Measurements from ENCODE around the gene PKHD1.

Gene PKHD1

DNA sequence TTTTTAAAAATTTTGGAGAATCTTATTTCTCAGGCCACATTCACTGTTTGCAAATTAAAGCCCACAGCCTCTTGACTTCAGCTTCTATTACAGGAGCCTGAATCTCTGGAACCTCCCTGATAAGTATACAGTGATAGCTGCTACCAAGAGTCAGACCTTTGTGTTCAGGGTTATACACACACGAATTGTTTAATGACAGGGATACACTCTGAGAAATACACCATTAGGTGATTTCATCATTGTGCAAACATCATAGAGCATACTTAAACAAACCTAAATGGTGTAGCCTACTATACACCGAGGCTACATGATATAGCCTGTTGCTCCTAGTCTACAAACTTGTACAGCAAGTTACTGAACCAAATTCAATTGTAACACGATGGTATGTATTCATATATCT is 473.9 kb downstream of the PKHD1 start:
- DNase-seq (ENCODE audit: low spot score) = no peak

DNA sequence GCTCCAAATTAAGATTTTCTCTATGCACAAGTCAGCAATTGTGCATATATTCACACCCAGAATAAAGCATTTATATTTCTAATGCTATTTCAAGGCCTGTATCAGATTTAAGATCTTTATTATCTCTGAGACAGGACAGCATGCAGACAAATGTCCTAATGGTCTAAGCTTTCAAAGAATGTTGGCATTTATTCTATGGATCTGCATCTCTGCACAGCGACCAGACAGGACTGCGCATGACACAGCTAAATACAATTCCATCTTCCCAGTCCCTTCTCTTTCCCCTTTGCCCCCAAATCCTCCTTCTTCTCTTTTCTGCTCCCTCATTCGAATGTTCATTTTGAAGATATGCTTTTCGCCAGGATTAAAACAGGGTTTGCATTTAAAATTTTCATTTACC is 478.5 kb downstream of the PKHD1 start:
- TF ChIP-seq, protein P1, sequence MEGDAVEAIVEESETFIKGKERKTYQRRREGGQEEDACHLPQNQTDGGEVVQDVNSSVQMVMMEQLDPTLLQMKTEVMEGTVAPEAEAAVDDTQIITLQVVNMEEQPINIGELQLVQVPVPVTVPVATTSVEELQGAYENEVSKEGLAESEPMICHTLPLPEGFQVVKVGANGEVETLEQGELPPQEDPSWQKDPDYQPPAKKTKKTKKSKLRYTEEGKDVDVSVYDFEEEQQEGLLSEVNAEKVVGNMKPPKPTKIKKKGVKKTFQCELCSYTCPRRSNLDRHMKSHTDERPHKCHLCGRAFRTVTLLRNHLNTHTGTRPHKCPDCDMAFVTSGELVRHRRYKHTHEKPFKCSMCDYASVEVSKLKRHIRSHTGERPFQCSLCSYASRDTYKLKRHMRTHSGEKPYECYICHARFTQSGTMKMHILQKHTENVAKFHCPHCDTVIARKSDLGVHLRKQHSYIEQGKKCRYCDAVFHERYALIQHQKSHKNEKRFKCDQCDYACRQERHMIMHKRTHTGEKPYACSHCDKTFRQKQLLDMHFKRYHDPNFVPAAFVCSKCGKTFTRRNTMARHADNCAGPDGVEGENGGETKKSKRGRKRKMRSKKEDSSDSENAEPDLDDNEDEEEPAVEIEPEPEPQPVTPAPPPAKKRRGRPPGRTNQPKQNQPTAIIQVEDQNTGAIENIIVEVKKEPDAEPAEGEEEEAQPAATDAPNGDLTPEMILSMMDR (IDR thresholded peaks at IDR 0.05; ENCODE audit: extremely low read depth, missing control alignments) = no peak
- no peak for DNase-seq (ENCODE audit: low spot score)

More for the DNA sequence above, 473.9 kb downstream of the PKHD1 start:
- TF ChIP-seq, protein P1 (IDR thresholded peaks at IDR 0.05; ENCODE audit: extremely low read depth, missing control alignments) = no peak

DNA sequence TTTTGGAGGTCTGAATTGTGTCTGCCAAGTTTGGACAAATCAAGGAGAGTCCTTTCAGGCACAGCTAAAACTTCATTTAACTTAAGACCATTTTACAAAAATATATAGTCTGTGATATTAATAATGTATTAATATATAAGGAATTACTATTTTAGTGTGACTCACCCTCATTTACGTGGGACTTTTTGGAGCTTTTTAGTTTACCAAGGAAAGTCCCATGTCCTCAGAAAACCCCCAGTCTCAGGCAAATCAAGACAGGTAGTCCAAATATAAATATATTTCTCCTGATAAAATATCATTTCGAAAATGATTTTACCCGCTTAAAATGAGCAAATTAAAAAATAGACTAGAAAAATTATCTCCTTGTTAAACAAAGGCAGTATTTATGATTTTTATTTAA is 479.0 kb downstream of the PKHD1 start:
- TF ChIP-seq, protein P1 (IDR thresholded peaks at IDR 0.05; ENCODE audit: extremely low read depth, missing control alignments) = no peak
- no peak for DNase-seq (ENCODE audit: low spot score)

DNA sequence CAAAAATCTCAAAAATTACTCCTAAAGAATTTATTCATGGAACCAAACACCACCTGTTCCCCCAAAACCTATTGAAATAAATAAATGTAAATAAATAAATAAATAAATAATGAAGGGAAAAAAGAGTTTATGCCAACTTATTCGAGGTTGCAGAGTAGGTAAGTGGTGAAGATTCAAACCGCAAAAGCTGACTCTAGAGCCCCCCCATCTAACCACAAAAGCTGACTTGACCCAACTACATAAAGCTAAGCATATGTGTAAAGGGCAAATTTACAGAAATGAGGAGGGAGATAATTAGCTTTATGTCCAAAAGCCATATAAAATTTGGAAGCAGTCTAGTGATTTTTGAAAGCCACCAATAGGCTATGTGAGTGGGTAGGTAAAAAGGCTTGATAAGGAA is 486.9 kb downstream of the PKHD1 start:
- no peak for DNase-seq (ENCODE audit: low spot score)
- TF ChIP-seq, protein P1 (IDR thresholded peaks at IDR 0.05; ENCODE audit: extremely low read depth, missing control alignments) = no peak

DNA sequence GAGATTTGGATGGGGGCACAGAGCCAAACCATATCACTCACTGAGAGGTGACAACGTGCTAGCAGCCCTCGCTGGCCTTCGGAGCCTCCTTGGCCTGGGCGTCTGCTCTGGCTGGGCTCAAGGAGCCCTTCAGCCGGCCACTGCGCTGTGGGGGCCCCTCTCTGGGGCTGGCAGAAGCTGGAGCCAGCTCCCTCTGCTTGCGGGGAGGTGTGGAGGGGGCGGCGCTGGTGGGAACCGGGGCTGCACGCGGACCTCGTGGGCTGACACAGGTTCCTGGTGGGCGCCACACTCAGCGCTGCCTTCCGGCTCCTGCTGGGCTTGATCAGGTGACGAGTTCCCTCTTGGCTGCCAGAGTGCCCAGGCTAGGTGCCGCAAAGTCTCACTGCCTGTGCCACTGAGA is 489.2 kb downstream of the PKHD1 start:
- TF ChIP-seq, protein P1 (IDR thresholded peaks at IDR 0.05; ENCODE audit: extremely low read depth, missing control alignments) = no peak
- no peak for DNase-seq (ENCODE audit: low spot score)

DNA sequence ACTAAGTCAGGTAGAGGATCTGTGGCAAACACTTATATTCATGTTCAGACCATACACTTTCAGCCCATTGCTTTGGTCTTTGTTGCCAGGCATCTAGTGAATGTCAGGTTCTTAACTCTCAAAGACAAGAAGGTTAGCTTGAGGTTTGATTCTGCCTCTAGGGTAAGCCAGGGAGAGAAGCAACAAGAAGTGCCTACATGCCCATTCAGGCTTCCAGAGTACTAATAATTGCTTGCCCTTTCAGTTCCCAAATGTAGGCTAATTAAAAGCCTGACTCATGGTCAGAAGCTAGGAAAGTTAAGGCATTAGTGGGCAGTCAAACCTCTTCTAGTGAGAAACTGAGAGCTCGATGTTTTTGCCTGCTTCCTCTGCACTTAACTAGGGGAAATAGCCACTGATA is 492.4 kb downstream of the PKHD1 start:
- TF ChIP-seq, protein P1 (IDR thresholded peaks at IDR 0.05; ENCODE audit: extremely low read depth, missing control alignments) = no peak
- no peak for DNase-seq (ENCODE audit: low spot score)

DNA sequence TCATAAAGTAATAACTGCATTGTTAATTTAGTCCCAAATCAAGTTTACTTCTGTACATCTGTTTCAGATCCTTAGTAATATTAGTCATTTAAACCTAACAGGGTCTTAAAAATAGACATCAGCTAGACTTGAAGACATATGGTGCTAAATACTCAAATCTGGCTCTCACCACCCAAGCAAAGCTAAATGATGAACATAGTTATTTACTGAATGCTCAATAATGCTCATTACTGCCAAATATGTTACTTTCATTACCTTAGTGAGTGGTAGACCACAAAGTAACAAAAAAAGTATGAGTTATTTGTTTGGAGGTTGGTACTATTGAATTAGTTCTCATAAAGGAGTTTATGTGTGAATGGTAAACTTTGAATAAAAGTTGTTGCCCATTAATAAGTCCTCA is 502.1 kb downstream of the PKHD1 start:
- DNase-seq (ENCODE audit: low spot score) = no peak
- TF ChIP-seq, protein P1 (IDR thresholded peaks at IDR 0.05; ENCODE audit: extremely low read depth, missing control alignments) = no peak

Data from GM20000 (cell line).